Spinal cord (tissue), 10 donors: Measurements from ENCODE around the gene FIBP. TPM values are rescaled to one million over a fixed set of nuclear protein-coding genes. Genes with fewer than 3 reads are reported as not detected.
A peak's percentile ranks its signal among the peaks of the same experiment; 100 is the strongest.

Experiments used
- DNase-seq, 6 donors: peaks; one replicate each; pipeline versions ENCODE4 v3.0.0 to v3.0.0-alpha.2; 2013 to 2015; ENCODE audit warnings: low spot score in 6 of 6, low read depth in 4 of 6
- H3K27ac ChIP-seq: one replicate; pipeline ENCODE4 v1.5.1; 2013; ENCODE audit warnings: low read depth, low read length, control low read depth
- H3K27me3 ChIP-seq: one replicate; pipeline ENCODE4 v1.6.1; 2013; ENCODE audit warnings: low read length; ENCODE audit not compliant: control insufficient read depth, insufficient read depth
- H3K36me3 ChIP-seq: one replicate; pipeline ENCODE4 v1.6.1; 2013; ENCODE audit warnings: low read length; ENCODE audit not compliant: control insufficient read depth, insufficient read depth
- H3K4me1 ChIP-seq: one replicate; pipeline ENCODE4 v1.6.1; 2013; ENCODE audit warnings: low read length; ENCODE audit not compliant: control insufficient read depth, insufficient read depth
- H3K4me3 ChIP-seq: one replicate; pipeline ENCODE4 v1.5.1; 2013; ENCODE audit warnings: low read depth, low read length, control low read depth
- H3K9me3 ChIP-seq: one replicate; pipeline ENCODE4 v1.6.1; 2013; ENCODE audit warnings: low read length; ENCODE audit not compliant: control insufficient read depth, insufficient read depth
- WGBS: methylation state at CpG from one replicate; pipeline ENCODE4 v1.1.5; 2013; ENCODE audit warnings: missing lambda C conversion rate; ENCODE audit not compliant: insufficient coverage; 5-methylcytosine and 5-hydroxymethylcytosine counted together
- polyA plus RNA-seq, 2 donors: library from polyadenylated mRNA; unstranded; fragments of 120-200 nt; gene quantifications; one replicate each; pipeline ENCODE4 v1.2.1, GENCODE V29; 2013; ENCODE audit not compliant: insufficient read length in 2 of 2
- total RNA-seq, 2 donors: library from RNA; depleted of rRNA in 1 of 2; stranded (reverse); fragments of 120-200 nt in 1 of 2; fragments of >200 nt in 1 of 2; gene quantifications; one replicate each; pipeline versions ENCODE4 v1.2.3 to v1.2.4, GENCODE V29; 2013 to 2014
- donor health status: healthy.

FIBP gene
- total and polyA plus RNA-seq, 4 donors = 79.4 to 158 (median 141) TPM

- 20% methylated on average over 26 of the region's 26 CpGs for WGBS
These were observed 16.3 kb downstream of the FIBP start for GRCh38 chr11:65871811-65872548.

GRCh38 chr11:65870706-65871681 lies 17.3 kb downstream of the FIBP start:
- Histone ChIP-seq H3K36me3 (peaks cover 46% of the 10 kb centered on the region), H3K27ac (no peak overlapping the region), H3K4me1 (peaks cover 39% of the 10 kb centered on the region)

More at GRCh38 chr11:65871811-65872548, 16.3 kb downstream of the FIBP start:
- Histone ChIP-seq H3K4me3 (peak overlapping the region; percentile 46), H3K4me1 (peaks cover 39% of the 10 kb centered on the region), H3K36me3 (peaks cover 38% of the 10 kb centered on the region), H3K27ac (peak overlapping the region; percentile 58), H3K27me3 (no peaks in the 10 kb centered on the region), H3K9me3 (no peaks in the 10 kb centered on the region)
- DNase-seq = peak in 1 of 6 donors; percentile 41

GRCh38 chr11:65870307-65870658 lies 18.0 kb downstream of the FIBP start:
- Histone ChIP-seq H3K27ac (no peak overlapping the region), H3K27me3 (no peaks in the 10 kb centered on the region), H3K9me3 (no peaks in the 10 kb centered on the region), H3K36me3 (peaks cover 53% of the 10 kb centered on the region), H3K4me3 (no peak overlapping the region), H3K4me1 (peaks cover 39% of the 10 kb centered on the region)
- no peak for DNase-seq
- WGBS = 92% methylated on average over 9 of the region's 11 CpGs

More at GRCh38 chr11:65870706-65871681, 17.3 kb downstream of the FIBP start:
- Histone ChIP-seq H3K27me3 (no peaks in the 10 kb centered on the region), H3K4me3 (no peak overlapping the region), H3K9me3 (no peaks in the 10 kb centered on the region)
- WGBS = 78% methylated on average over 20 of the region's 24 CpGs
- DNase-seq = no peak

GRCh38 chr11:65869643-65870306 lies 18.5 kb downstream of the FIBP start:
- H3K4me3 ChIP-seq = no peak overlapping the region
- peaks cover 58% of the 10 kb centered on the region for H3K36me3 ChIP-seq
- no peaks in the 10 kb centered on the region for H3K9me3 ChIP-seq
- no peak for DNase-seq
- 82% methylated on average over 19 of the region's 24 CpGs for WGBS
- H3K4me1 ChIP-seq = peaks cover 39% of the 10 kb centered on the region
- H3K27ac ChIP-seq = no peak overlapping the region
- no peaks in the 10 kb centered on the region for H3K27me3 ChIP-seq

GRCh38 chr11:65868907-65869306 lies 19.4 kb downstream of the FIBP start:
- 100% methylated on average over 2 of the region's 3 CpGs for WGBS
- peaks cover 67% of the 10 kb centered on the region for H3K36me3 ChIP-seq
- DNase-seq = no peak
- no peaks in the 10 kb centered on the region for H3K9me3 ChIP-seq
- peaks cover 37% of the 10 kb centered on the region for H3K4me1 ChIP-seq
- no peak overlapping the region for H3K4me3 ChIP-seq
- no peaks in the 10 kb centered on the region for H3K27me3 ChIP-seq
- no peak overlapping the region for H3K27ac ChIP-seq

GRCh38 chr11:65868076-65868667 lies 20.1 kb downstream of the FIBP start:
- no peak overlapping the region for H3K27ac ChIP-seq
- peaks cover 30% of the 10 kb centered on the region for H3K4me1 ChIP-seq
- H3K27me3 ChIP-seq = no peaks in the 10 kb centered on the region
- no peak overlapping the region for H3K4me3 ChIP-seq
- peaks cover 74% of the 10 kb centered on the region for H3K36me3 ChIP-seq
- peak in 2 of 6 donors; percentile 82 to 90 for DNase-seq
- no peaks in the 10 kb centered on the region for H3K9me3 ChIP-seq
- 59% methylated on average over 17 of the region's 19 CpGs for WGBS

- 20% methylated on average over 19 of the region's 29 CpGs for WGBS
- no peaks in the 10 kb centered on the region for H3K27me3 ChIP-seq
- H3K36me3 ChIP-seq = peaks cover 81% of the 10 kb centered on the region
- peaks cover 29% of the 10 kb centered on the region for H3K4me1 ChIP-seq
- peak in 2 of 6 donors; percentile 63 to 76 for DNase-seq
- no peak overlapping the region for H3K4me3 ChIP-seq
- no peaks in the 10 kb centered on the region for H3K9me3 ChIP-seq
- no peak overlapping the region for H3K27ac ChIP-seq
These were observed 20.8 kb downstream of the FIBP start for GRCh38 chr11:65867284-65868071.

- WGBS = 88% methylated on average over 21 of the region's 21 CpGs
- Histone ChIP-seq H3K36me3 (peaks cover 89% of the 10 kb centered on the region), H3K27me3 (no peaks in the 10 kb centered on the region), H3K4me1 (peaks cover 31% of the 10 kb centered on the region), H3K4me3 (no peak overlapping the region), H3K9me3 (no peaks in the 10 kb centered on the region), H3K27ac (no peak overlapping the region)
- DNase-seq = no peak
These were observed 21.6 kb downstream of the FIBP start for GRCh38 chr11:65866509-65867283.
